GM18502 (cell line): ENCODE data around the gene MPHOSPH6.
"Not testable (repeated sequence)": the region's sequence is repeated elsewhere in the genome, so short reads cannot be mapped to it uniquely, and the experiment has no call there.

Source experiments
- ATAC-seq: cut with Tn5 transposase; IDR thresholded peaks from one replicate; pipeline ENCODE4 v1.9.1; 2021; ENCODE audit warnings: mild to moderate bottlenecking; ENCODE audit not compliant: unreplicated experiment, poor library complexity

MPHOSPH6 gene

DNA sequence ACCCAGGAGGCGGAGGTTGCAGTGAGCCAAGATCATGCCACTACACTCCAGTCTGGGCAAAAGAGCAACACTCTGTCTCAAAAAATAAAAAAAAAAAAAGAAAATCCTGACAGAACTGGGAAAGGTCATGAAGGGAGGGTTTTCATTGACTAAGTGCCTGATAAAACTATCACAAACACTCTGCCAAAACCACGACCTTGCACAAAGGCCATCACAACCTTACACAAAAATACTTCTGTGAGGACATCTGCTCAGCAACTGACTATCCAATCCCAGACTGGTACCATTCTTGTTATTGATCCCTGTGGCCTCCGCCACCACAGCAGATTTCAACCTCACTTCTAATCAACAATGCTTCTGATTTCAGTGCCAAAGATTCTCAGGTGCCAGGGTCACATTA lies 40.1 kb downstream of the MPHOSPH6 start:
- ATAC-seq, result no peak

GRCh38 chr16:82124651-82125050 lies 45.4 kb downstream of the MPHOSPH6 start:
- ATAC-seq, result no peak

DNA sequence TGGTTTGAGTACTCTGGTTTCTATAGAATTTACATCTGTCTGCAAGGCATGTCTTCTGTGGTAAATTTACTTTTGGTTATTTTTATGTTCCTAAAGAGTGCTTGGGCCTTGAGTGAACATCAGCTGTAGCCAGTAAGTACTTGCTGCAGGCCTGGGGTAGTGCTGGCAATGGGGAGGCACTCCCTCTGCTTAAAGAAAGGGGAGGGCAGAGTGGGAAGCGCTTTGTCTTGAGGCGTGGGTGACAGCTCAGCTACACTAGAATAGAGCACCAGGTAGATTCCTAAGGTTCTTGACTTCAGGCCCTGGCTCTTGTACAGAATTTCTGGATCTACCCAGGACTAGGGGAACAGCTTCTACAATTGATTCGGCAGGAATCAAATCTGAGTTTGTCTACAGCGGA lies 50.6 kb downstream of the MPHOSPH6 start:
- ATAC-seq, result no peak

GRCh38 chr16:82118749-82119148 lies 51.3 kb downstream of the MPHOSPH6 start:
- ATAC-seq, result no peak

DNA sequence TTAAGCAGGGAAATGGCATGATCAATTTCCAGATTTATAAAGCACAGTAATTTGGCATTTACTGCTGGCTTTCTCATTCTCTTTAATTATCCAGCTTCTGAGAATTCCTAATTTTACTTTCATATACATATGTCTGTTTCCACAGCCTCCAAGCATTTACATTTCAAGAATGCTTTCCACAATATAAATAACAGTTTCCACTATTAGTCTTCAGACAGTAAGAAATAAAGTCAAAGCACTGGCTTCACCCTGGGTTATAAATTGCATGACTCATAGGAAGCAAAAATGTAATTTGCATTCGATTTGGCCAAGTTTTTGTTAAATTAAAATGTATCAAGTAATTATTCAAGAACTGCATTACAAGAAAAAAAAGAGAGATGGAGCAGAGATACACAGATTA lies 53.5 kb downstream of the MPHOSPH6 start:
- ATAC-seq, result no peak

DNA sequence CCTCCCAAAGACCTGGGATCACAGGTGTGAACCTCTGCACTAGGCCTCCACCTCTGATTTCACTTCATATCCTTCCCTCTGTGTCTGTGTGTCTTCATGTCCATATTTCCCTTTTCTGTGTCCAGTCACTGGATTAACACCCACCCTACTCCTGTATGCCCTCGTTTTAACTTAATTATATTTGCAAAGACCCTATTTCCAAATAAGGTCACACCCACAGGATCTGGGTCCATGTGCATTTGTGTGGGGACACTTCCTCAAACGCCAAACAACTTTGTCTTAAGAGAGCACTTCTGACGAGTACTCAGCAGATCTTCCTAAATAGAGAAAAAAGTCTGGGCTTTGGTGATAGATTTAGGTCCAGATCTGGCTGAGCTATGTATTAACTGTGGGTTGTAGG lies 56.3 kb downstream of the MPHOSPH6 start:
- no peak for ATAC-seq

GRCh38 chr16:82111944-82112343 lies 58.1 kb downstream of the MPHOSPH6 start:
- ATAC-seq, result no peak

DNA sequence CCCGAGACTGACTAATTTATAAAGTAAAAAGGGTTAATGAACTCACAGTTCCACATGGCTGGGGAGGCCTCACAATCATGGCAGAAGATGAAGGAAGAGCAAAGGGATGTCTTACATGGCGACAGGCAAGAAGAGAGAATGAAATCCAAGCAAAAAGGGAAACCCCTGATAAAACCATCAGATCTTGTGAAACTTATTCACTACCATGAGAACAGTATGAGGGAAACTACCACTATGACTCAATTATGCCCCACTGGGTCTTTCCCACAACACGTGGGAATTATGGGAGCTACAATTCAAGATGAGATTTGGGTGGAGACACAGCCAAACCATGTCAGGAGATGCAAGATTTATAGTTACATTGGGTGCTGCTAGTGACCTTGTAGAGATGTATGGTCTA lies 60.8 kb downstream of the MPHOSPH6 start:
- ATAC-seq, result not testable (repeated sequence)

- no peak for ATAC-seq
Observed at GRCh38 chr16:82108774-82109173, 61.2 kb downstream of the MPHOSPH6 start.

GRCh38 chr16:82108100-82108499 lies 61.9 kb downstream of the MPHOSPH6 start:
- ATAC-seq, result no peak

- no peak for ATAC-seq
Observed at GRCh38 chr16:82105107-82105506, 64.9 kb downstream of the MPHOSPH6 start.
